ENCODE measurements around the gene TOP3B. TPM values are rescaled to one million over a fixed set of nuclear protein-coding genes. Genes with fewer than 3 reads are reported as not detected.
"Not testable (repeated sequence)": the region's sequence is repeated elsewhere in the genome, so short reads cannot be mapped to it uniquely, and the experiment has no call there.

TOP3B gene
- total RNA-seq, 4 donors from 2014 or later: 28.2 to 113 (median 35.1) TPM

- Histone ChIP-seq H3K36me3 (peaks cover 23% of the 10 kb centered on the region), H3K4me1 (no peaks in the 10 kb centered on the region), H3K27ac (no peak overlapping the region), H3K27me3 (no peaks in the 10 kb centered on the region), H3K9me3 (no peaks in the 10 kb centered on the region), H3K4me3 (no peak overlapping the region)
- no peak for TF ChIP-seq POLR2A (IDR thresholded peaks at IDR 0.05)
- TF ChIP-seq EP300 (IDR thresholded peaks at IDR 0.05): no peak
- no peak for TF ChIP-seq POLR2AphosphoS5 (IDR thresholded peaks at IDR 0.05)
- TF ChIP-seq, protein P1, sequence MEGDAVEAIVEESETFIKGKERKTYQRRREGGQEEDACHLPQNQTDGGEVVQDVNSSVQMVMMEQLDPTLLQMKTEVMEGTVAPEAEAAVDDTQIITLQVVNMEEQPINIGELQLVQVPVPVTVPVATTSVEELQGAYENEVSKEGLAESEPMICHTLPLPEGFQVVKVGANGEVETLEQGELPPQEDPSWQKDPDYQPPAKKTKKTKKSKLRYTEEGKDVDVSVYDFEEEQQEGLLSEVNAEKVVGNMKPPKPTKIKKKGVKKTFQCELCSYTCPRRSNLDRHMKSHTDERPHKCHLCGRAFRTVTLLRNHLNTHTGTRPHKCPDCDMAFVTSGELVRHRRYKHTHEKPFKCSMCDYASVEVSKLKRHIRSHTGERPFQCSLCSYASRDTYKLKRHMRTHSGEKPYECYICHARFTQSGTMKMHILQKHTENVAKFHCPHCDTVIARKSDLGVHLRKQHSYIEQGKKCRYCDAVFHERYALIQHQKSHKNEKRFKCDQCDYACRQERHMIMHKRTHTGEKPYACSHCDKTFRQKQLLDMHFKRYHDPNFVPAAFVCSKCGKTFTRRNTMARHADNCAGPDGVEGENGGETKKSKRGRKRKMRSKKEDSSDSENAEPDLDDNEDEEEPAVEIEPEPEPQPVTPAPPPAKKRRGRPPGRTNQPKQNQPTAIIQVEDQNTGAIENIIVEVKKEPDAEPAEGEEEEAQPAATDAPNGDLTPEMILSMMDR (IDR thresholded peaks at IDR 0.05): no peak
- DNase-seq (ENCODE audit: low spot score in 2 of 2): no peak
- WGBS: 82% methylated on average over 4 of the region's 6 CpGs
Measured at GRCh38 chr22:21917959-21918261, 64.7 kb downstream of the TOP3B start.

GRCh38 chr22:21917181-21917958 lies 65.2 kb downstream of the TOP3B start:
- H3K36me3 ChIP-seq: peaks cover 22% of the 10 kb centered on the region
- no peaks in the 10 kb centered on the region for H3K27me3 ChIP-seq
- no peak overlapping the region for H3K4me3 ChIP-seq
- H3K27ac ChIP-seq: no peak overlapping the region
- H3K4me1 ChIP-seq: no peaks in the 10 kb centered on the region
- DNase-seq (ENCODE audit: low spot score in 2 of 2): no peak
- 31% methylated on average over 7 of the region's 17 CpGs for whole genome bisulfite sequencing
- TF ChIP-seq EP300 (IDR thresholded peaks at IDR 0.05): no peak
- TF ChIP-seq, protein P1 (IDR thresholded peaks at IDR 0.05): no peak
- no peak for TF ChIP-seq POLR2AphosphoS5 (IDR thresholded peaks at IDR 0.05)
- TF ChIP-seq POLR2A (IDR thresholded peaks at IDR 0.05): no peak
- no peaks in the 10 kb centered on the region for H3K9me3 ChIP-seq

- DNase-seq (ENCODE audit: low spot score in 2 of 2): no peak
- no peaks in the 10 kb centered on the region for H3K9me3 ChIP-seq
- no peaks in the 10 kb centered on the region for H3K4me1 ChIP-seq
- no peak overlapping the region for H3K27ac ChIP-seq
- H3K27me3 ChIP-seq: no peaks in the 10 kb centered on the region
- peaks cover 20% of the 10 kb centered on the region for H3K36me3 ChIP-seq
- 80% methylated on average over 2 of the region's 4 CpGs for WGBS
- TF ChIP-seq POLR2AphosphoS5 (IDR thresholded peaks at IDR 0.05): no peak
- TF ChIP-seq POLR2A (IDR thresholded peaks at IDR 0.05): no peak
- no peak for TF ChIP-seq EP300 (IDR thresholded peaks at IDR 0.05)
- TF ChIP-seq, protein P1 (IDR thresholded peaks at IDR 0.05): no peak
- no peak overlapping the region for H3K4me3 ChIP-seq
Measured at GRCh38 chr22:21916309-21916918, 66.2 kb downstream of the TOP3B start.

- Histone ChIP-seq H3K4me1 (no peaks in the 10 kb centered on the region), H3K9me3 (no peaks in the 10 kb centered on the region), H3K27me3 (no peaks in the 10 kb centered on the region), H3K4me3 (no peak overlapping the region), H3K27ac (no peak overlapping the region), H3K36me3 (peaks cover 14% of the 10 kb centered on the region)
- 85% methylated on average over 3 of the region's 4 CpGs for WGBS
- DNase-seq (ENCODE audit: low spot score in 2 of 2): no peak
- no peak for TF ChIP-seq EP300 (IDR thresholded peaks at IDR 0.05)
- no peak for TF ChIP-seq POLR2AphosphoS5 (IDR thresholded peaks at IDR 0.05)
- TF ChIP-seq, protein P1 (IDR thresholded peaks at IDR 0.05): no peak
- no peak for TF ChIP-seq POLR2A (IDR thresholded peaks at IDR 0.05)
Measured at GRCh38 chr22:21915624-21916308, 66.8 kb downstream of the TOP3B start.

DNA sequence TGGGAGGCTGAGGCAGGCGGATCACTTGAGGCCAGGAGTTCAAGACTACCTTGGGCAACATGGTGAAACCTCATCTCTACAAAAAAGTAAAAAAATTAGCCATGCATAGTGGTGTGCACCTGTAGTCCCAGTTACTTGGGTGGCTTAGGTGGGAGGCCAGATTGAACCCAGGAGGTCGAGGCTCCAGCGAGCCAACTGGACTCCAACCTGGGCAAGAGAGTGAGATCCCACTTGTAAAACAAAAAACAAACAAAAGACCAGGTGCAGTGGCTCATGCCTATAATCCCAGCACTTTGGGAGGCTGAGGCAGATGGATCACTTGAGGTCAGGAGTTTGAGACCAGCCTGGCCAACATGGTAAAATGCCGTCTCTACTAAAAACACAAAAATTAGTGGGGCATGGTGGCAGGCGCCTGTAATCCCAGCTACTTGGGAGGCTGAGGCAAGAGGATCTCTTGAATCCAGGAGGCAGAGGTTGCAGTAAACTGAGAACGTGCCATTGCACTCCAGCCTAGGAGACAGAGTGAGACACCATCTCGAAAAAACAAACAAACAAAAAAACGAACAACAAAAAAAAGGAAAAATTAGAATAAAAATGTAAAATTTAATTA lies 68.4 kb downstream of the TOP3B start:
- not testable (repeated sequence) for H3K27ac ChIP-seq; H3K4me3 ChIP-seq; H3K36me3 ChIP-seq; H3K4me1 ChIP-seq; DNase-seq (ENCODE audit: low spot score in 2 of 2); H3K27me3 ChIP-seq; H3K9me3 ChIP-seq
- WGBS: 91% methylated on average over 8 of the region's 8 CpGs

DNA sequence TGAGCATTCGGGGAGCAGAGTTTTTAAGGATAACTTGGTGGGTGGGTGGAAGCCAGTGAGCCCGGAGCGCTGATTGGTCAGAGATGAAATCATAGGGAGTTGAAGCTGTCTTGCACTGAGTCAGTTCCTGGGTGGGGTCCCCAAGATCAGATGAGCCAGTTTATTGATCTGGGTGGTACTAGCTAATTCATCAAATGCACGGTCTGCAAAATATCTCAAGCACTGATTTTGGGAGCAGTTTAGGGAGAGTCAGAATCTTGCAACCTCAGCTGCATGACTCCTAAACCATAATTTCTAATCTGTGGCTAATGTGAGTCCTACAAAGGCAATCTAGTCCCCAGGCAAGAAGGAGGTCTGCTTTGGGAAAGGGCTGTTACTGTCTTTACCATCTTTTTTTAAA lies 72.2 kb downstream of the TOP3B start:
- H3K4me1 ChIP-seq; H3K4me3 ChIP-seq; H3K27ac ChIP-seq; H3K9me3 ChIP-seq; H3K36me3 ChIP-seq; DNase-seq (ENCODE audit: low spot score in 2 of 2); H3K27me3 ChIP-seq: not testable (repeated sequence)
- WGBS: 81% methylated on average over 4 of the region's 4 CpGs
